ENCODE results near the gene ADAMTSL3. TPM values are rescaled to one million over a fixed set of nuclear protein-coding genes. Genes with fewer than 3 reads are reported as not detected.

The ADAMTSL3 gene
- polyA plus RNA-seq, 1 of the 3 experiments (the other 2 are of a cell fraction) = 0.02 TPM

DNA sequence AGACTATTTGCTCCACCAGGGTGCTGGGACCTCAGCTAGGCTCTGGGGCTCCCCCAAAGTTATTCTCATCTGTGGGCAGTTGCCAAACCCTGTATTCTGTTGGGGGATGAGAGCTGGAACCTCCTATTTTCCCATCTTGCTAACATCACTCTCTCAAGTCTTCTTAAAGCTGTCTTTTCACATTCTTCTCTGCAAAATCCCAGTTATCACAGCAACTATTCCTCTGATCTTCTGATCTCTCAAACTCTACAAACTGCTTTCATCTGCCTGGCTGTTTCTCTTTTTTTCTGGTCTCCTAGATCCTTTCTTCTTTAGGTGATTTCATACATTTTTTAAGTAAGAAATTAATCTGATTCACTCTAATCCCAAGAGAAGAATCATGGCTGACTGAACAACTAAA lies 10.7 kb upstream of the ADAMTSL3 start:
- H3K4me3 ChIP-seq (ENCODE audit: low read depth in 2 of 2, low read length in 1 of 2) = no peak overlapping the region
- H3F3A ChIP-seq (replicated peaks; ENCODE audit: insufficient read depth) = no peaks in the 10 kb centered on the region
- no peaks in the 10 kb centered on the region for H4K20me1 ChIP-seq (ENCODE audit: insufficient read depth)
- H2AFZ ChIP-seq (ENCODE audit: low read depth) = no peak overlapping the region
- no peak overlapping the region for H3K27ac ChIP-seq (ENCODE audit: low read depth in 2 of 2, low read length in 1 of 2)
- H3K79me2 ChIP-seq (ENCODE audit: insufficient read depth) = no peaks in the 10 kb centered on the region
- no peaks in the 10 kb centered on the region for H3K9me2 ChIP-seq
- no peak for DNase-seq
- no peaks in the 10 kb centered on the region for H3K9me3 ChIP-seq
- H3K9ac ChIP-seq = no peak overlapping the region
- ChIA-PET CTCF (no interaction called here), POLR2A (no interaction called here)
- no peaks in the 10 kb centered on the region; the same call in 1 of the 2 replicates for H3K27me3 ChIP-seq (ENCODE audit: insufficient read depth)
- no peaks in the 10 kb centered on the region for H3K36me3 ChIP-seq (replicated peaks in 1 of 2; ENCODE audit: control insufficient read depth in 1 of 2, insufficient read depth in 2 of 2, low read length in 1 of 2)
- H3K4me2 ChIP-seq = no peak overlapping the region
- TF ChIP-seq, protein P1, sequence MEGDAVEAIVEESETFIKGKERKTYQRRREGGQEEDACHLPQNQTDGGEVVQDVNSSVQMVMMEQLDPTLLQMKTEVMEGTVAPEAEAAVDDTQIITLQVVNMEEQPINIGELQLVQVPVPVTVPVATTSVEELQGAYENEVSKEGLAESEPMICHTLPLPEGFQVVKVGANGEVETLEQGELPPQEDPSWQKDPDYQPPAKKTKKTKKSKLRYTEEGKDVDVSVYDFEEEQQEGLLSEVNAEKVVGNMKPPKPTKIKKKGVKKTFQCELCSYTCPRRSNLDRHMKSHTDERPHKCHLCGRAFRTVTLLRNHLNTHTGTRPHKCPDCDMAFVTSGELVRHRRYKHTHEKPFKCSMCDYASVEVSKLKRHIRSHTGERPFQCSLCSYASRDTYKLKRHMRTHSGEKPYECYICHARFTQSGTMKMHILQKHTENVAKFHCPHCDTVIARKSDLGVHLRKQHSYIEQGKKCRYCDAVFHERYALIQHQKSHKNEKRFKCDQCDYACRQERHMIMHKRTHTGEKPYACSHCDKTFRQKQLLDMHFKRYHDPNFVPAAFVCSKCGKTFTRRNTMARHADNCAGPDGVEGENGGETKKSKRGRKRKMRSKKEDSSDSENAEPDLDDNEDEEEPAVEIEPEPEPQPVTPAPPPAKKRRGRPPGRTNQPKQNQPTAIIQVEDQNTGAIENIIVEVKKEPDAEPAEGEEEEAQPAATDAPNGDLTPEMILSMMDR (IDR thresholded peaks at IDR 0.05) = no peak
- TF ChIP-seq, protein P2, sequence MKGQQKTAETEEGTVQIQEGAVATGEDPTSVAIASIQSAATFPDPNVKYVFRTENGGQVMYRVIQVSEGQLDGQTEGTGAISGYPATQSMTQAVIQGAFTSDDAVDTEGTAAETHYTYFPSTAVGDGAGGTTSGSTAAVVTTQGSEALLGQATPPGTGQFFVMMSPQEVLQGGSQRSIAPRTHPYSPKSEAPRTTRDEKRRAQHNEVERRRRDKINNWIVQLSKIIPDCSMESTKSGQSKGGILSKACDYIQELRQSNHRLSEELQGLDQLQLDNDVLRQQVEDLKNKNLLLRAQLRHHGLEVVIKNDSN (IDR thresholded peaks at IDR 0.05; ENCODE audit: borderline replicate concordance, low read depth) = no peak
- TF ChIP-seq CHD2 (IDR thresholded peaks at IDR 0.05; ENCODE audit: low read length, partially characterized antibody) = no peak
- TF ChIP-seq, protein P3, sequence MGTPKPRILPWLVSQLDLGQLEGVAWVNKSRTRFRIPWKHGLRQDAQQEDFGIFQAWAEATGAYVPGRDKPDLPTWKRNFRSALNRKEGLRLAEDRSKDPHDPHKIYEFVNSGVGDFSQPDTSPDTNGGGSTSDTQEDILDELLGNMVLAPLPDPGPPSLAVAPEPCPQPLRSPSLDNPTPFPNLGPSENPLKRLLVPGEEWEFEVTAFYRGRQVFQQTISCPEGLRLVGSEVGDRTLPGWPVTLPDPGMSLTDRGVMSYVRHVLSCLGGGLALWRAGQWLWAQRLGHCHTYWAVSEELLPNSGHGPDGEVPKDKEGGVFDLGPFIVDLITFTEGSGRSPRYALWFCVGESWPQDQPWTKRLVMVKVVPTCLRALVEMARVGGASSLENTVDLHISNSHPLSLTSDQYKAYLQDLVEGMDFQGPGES (IDR thresholded peaks at IDR 0.05; ENCODE audit: low read depth, low read length) = no peak
- TF ChIP-seq, protein P4, sequence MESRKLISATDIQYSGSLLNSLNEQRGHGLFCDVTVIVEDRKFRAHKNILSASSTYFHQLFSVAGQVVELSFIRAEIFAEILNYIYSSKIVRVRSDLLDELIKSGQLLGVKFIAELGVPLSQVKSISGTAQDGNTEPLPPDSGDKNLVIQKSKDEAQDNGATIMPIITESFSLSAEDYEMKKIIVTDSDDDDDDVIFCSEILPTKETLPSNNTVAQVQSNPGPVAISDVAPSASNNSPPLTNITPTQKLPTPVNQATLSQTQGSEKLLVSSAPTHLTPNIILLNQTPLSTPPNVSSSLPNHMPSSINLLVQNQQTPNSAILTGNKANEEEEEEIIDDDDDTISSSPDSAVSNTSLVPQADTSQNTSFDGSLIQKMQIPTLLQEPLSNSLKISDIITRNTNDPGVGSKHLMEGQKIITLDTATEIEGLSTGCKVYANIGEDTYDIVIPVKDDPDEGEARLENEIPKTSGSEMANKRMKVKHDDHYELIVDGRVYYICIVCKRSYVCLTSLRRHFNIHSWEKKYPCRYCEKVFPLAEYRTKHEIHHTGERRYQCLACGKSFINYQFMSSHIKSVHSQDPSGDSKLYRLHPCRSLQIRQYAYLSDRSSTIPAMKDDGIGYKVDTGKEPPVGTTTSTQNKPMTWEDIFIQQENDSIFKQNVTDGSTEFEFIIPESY (IDR thresholded peaks at IDR 0.05; ENCODE audit: borderline replicate concordance, low read depth) = no peak
- TF ChIP-seq, protein P5, sequence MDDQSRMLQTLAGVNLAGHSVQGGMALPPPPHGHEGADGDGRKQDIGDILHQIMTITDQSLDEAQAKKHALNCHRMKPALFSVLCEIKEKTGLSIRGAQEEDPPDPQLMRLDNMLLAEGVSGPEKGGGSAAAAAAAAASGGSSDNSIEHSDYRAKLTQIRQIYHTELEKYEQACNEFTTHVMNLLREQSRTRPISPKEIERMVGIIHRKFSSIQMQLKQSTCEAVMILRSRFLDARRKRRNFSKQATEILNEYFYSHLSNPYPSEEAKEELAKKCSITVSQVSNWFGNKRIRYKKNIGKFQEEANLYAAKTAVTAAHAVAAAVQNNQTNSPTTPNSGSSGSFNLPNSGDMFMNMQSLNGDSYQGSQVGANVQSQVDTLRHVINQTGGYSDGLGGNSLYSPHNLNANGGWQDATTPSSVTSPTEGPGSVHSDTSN (IDR thresholded peaks at IDR 0.05) = no peak
- TF ChIP-seq, protein P6, sequence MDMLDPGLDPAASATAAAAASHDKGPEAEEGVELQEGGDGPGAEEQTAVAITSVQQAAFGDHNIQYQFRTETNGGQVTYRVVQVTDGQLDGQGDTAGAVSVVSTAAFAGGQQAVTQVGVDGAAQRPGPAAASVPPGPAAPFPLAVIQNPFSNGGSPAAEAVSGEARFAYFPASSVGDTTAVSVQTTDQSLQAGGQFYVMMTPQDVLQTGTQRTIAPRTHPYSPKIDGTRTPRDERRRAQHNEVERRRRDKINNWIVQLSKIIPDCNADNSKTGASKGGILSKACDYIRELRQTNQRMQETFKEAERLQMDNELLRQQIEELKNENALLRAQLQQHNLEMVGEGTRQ (IDR thresholded peaks at IDR 0.05; ENCODE audit: borderline replicate concordance, low read depth, low read length) = no peak
- no peaks in the 10 kb centered on the region for H3K4me1 ChIP-seq (ENCODE audit: control insufficient read depth in 1 of 2, insufficient read depth in 2 of 2, low read depth in 1 of 2, low read length in 1 of 2)

DNA sequence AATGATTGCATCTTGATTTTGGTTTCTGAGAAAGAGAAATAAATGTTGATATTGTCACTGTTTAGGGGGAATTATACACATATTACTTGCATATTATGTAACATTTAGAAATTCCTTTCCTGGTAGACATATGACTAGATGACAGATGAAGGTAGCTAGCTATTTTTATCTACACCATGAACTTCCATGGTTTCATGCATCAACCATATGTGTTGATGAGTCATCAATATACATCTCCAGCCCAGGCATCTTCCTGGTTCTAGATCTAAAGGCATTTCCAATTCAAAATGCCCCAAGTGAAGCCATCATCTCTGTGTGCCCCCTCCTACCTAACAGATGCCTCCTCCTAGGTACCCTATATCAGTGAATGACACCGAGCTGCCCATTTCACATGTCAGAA lies 9.5 kb upstream of the ADAMTSL3 start:
- Histone ChIP-seq H4K20me1 (ENCODE audit: insufficient read depth) (no peaks in the 10 kb centered on the region), H2AFZ (ENCODE audit: low read depth) (no peak overlapping the region), H3K4me2 (no peak overlapping the region), H3K27me3 (ENCODE audit: insufficient read depth) (no peaks in the 10 kb centered on the region; the same call in 1 of the 2 replicates), H3K27ac (ENCODE audit: low read depth in 2 of 2, low read length in 1 of 2) (no peak overlapping the region), H3K9me3 (no peaks in the 10 kb centered on the region), H3F3A (replicated peaks; ENCODE audit: insufficient read depth) (no peaks in the 10 kb centered on the region), H3K4me3 (ENCODE audit: low read depth in 2 of 2, low read length in 1 of 2) (no peak overlapping the region), H3K9ac (no peak overlapping the region), H3K9me2 (no peaks in the 10 kb centered on the region), H3K79me2 (ENCODE audit: insufficient read depth) (no peaks in the 10 kb centered on the region), H3K4me1 (ENCODE audit: control insufficient read depth in 1 of 2, insufficient read depth in 2 of 2, low read depth in 1 of 2, low read length in 1 of 2) (no peaks in the 10 kb centered on the region), H3K36me3 (replicated peaks in 1 of 2; ENCODE audit: control insufficient read depth in 1 of 2, insufficient read depth in 2 of 2, low read length in 1 of 2) (no peaks in the 10 kb centered on the region)
- no peak for DNase-seq
- WGBS (ENCODE audit: low lambda C conversion rate) = 6% methylated on average over 1 of the region's 1 CpG
- ChIA-PET CTCF (interaction anchor here (1.1 kb wide), 1 partner anchor 11 kb away, joined by 3 read pairs; no protein-coding TSS in a partner anchor), POLR2A (no interaction called here)
- TF ChIP-seq FOSL2 (IDR thresholded peaks at IDR 0.05; ENCODE audit: borderline replicate concordance, low read depth) (no peak), SIN3A (IDR thresholded peaks at IDR 0.05; ENCODE audit: borderline replicate concordance, low read depth, low read length) (no peak), RXRA (IDR thresholded peaks at IDR 0.05; ENCODE audit: borderline replicate concordance, low read depth) (no peak), EZH2phosphoT487 (IDR thresholded peaks at IDR 0.05; ENCODE audit: borderline replicate concordance, low read depth) (no peak), NRF1 (IDR thresholded peaks at IDR 0.05; ENCODE audit: low read depth, low read length) (no peak)
- TF ChIP-seq, protein P5 (IDR thresholded peaks at IDR 0.05) = no peak
- TF ChIP-seq, protein P4 (IDR thresholded peaks at IDR 0.05; ENCODE audit: borderline replicate concordance, low read depth) = no peak

All from SK-N-SH (cell line).